Osteocyte (in vitro differentiated cells): ENCODE measurements around the gene UGP2. TPM values are rescaled to one million over a fixed set of nuclear protein-coding genes. Genes with fewer than 3 reads are reported as not detected.

ENCODE experiments used
- DNase-seq: peaks from one replicate; pipeline ENCODE4 v3.0.0; 2021; ENCODE audit warnings: mixed read lengths; ENCODE audit not compliant: unreplicated experiment; ENCODE audit errors: extremely low spot score
- H3K27ac Mint-ChIP-seq: one replicate; pipeline ENCODE4 v1.8.0; 2021; ENCODE audit warnings: mild to moderate bottlenecking, mixed read lengths; ENCODE audit not compliant: unreplicated experiment
- H3K27me3 Mint-ChIP-seq: one replicate; pipeline ENCODE4 v1.8.0; 2021; ENCODE audit warnings: mixed read lengths; ENCODE audit not compliant: unreplicated experiment
- H3K36me3 Mint-ChIP-seq: one replicate; pipeline ENCODE4 v1.8.0; 2021; ENCODE audit warnings: mixed read lengths; ENCODE audit not compliant: unreplicated experiment
- H3K4me1 Mint-ChIP-seq: one replicate; pipeline ENCODE4 v1.8.0; 2021; ENCODE audit warnings: mixed read lengths; ENCODE audit not compliant: unreplicated experiment
- H3K4me3 Mint-ChIP-seq: one replicate; pipeline ENCODE4 v1.8.0; 2021; ENCODE audit warnings: mild to moderate bottlenecking, moderate library complexity, mixed read lengths; ENCODE audit not compliant: unreplicated experiment
- H3K9me3 Mint-ChIP-seq: one replicate; pipeline ENCODE4 v1.8.0; 2021; ENCODE audit warnings: mixed read lengths; ENCODE audit not compliant: unreplicated experiment
- long read RNA-seq: library from polyadenylated mRNA; unstranded; transcript quantifications from one replicate; pipeline ENCODE4 v2.0.0, GENCODE V29; 2021
- total RNA-seq: library from RNA; stranded (reverse); gene quantifications from 2 replicates; pipeline ENCODE4 v1.2.1, GENCODE V29; 2021
- TF ChIP-seq, protein P1 (sequence below): fragments of 200-600 bp; sonication (generic); IDR thresholded peaks from 2 replicates; pipeline ENCODE4 v1.5.0; 2021; ENCODE audit warnings: antibody characterized with exemption, mild to moderate bottlenecking, moderate library complexity

Gene UGP2
- 109 and 112 TPM in 2 replicates for total RNA-seq
- long read RNA-seq, transcript UGP2-202 (10 exons, 2,136 nt), result minor isoform, 140 of 449 reads
- long read RNA-seq, transcript UGP2-203 (10 exons, 1,955 nt), result minor isoform, 5 of 449 reads
- long read RNA-seq, transcript UGP2-201 (10 exons, 2,338 nt), result major isoform, 245 of 449 reads
- long read RNA-seq, partial matches to known transcripts, result 20 of 449 reads
- long read RNA-seq, other reads (novel, unspliced or antisense), result 35 of 449 reads

DNA sequence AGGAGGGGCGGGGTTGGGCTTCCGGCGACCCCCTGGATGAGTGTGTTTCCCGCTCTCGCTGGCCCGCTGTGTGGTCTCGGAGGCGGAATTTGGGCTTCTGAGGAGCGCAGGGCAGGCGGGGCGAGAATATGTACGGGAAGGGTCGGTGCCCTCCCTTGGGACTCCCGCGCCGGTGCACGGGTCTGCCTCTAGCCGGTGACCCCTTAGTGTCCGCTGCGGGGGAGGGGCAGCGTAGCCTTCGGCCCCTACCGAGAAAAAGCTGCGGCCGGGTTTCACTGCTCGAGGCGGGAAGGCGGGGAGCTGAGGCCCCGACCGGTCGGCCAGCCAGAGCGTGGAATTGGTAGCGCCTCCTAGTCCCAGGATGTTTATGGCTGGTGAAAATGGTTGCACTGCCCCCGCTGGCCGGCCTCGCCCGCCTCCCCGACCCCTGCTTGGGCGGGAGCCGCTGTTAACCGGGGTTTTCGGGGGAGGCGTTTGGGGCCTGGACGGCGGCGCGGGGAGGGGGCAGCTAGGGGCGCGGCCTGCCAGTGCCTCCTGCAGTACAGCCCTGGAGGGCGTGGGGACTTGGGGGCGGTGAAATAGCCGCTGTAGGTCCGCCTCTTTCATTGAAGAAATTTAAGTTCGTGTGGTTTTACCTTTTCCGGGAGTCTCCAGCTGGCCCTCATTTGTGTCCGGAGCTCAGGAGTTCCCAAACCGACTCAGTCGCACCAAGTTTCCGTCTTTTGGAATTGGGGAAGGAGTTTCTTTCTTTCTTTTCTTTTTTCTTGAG is at the start of gene UGP2:
Gene UGP2 (plus strand): TSS at position 643 of the 769 bp plus-strand sequence. CDS start 290 bp downstream, outside the sequence.
- H3K27me3 Mint-ChIP-seq, result no peaks in the 10 kb centered on the region
- TF ChIP-seq, protein P1, sequence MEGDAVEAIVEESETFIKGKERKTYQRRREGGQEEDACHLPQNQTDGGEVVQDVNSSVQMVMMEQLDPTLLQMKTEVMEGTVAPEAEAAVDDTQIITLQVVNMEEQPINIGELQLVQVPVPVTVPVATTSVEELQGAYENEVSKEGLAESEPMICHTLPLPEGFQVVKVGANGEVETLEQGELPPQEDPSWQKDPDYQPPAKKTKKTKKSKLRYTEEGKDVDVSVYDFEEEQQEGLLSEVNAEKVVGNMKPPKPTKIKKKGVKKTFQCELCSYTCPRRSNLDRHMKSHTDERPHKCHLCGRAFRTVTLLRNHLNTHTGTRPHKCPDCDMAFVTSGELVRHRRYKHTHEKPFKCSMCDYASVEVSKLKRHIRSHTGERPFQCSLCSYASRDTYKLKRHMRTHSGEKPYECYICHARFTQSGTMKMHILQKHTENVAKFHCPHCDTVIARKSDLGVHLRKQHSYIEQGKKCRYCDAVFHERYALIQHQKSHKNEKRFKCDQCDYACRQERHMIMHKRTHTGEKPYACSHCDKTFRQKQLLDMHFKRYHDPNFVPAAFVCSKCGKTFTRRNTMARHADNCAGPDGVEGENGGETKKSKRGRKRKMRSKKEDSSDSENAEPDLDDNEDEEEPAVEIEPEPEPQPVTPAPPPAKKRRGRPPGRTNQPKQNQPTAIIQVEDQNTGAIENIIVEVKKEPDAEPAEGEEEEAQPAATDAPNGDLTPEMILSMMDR, result peak; percentile 48
- DNase-seq, result peak; percentile 95
- H3K4me3 Mint-ChIP-seq, result peak within 1 kb of the TSS; percentile 93
- peak within 1 kb of the TSS; percentile 98 for H3K27ac Mint-ChIP-seq
- H3K9me3 Mint-ChIP-seq, result no peaks in the 10 kb centered on the region
- no peaks in the 10 kb centered on the region for H3K36me3 Mint-ChIP-seq
- peaks cover 46% of the 10 kb centered on the region for H3K4me1 Mint-ChIP-seq

DNA sequence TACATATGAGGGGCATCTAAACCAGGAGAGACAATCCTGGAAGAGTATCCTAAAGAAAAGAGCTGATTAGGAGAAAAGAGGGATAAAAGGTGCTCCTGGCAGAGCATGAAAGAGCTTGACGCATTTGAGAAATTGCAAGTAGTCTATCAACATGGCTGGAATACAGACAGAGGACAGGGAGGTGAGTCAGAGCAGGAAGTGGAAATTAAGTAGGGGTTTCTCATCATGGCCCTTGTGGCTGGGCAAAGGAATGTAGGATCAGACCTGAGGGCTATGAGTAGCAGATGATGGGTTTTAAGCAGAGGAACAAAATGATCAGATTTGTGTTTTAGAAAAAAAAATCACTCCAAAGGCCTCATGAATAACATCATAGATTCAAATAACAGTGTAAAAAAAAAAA is 49.2 kb upstream of the UGP2 start:
- peak overlapping the region; percentile 76 for H3K27ac Mint-ChIP-seq
- TF ChIP-seq, protein P1, result no peak
- H3K36me3 Mint-ChIP-seq, result no peaks in the 10 kb centered on the region
- H3K4me1 Mint-ChIP-seq, result peaks cover 47% of the 10 kb centered on the region
- H3K27me3 Mint-ChIP-seq, result no peaks in the 10 kb centered on the region
- H3K9me3 Mint-ChIP-seq, result no peaks in the 10 kb centered on the region
- no peak for DNase-seq
- no peak overlapping the region for H3K4me3 Mint-ChIP-seq

DNA sequence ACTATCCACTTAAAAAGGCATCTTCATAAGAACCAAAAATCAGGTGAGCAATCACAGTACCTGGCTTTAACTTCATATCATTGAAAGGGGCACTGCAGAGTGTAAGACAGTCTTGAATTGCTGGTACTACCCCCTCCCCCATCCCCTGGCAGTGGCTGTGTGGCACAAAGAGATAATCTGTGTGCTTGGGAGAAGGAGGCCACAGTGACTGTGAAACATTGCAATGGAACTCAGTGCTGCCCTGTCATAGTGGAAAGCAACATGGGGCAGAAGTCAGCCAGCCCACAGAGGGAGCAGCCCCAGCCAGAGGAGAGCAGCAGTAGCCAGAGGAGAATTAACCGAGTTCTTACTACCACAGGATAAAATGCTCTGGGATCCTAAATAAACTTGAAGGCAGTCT is 45.3 kb upstream of the UGP2 start:
- TF ChIP-seq, protein P1, result no peak
- Mint-ChIP-seq H3K4me3 (no peak overlapping the region), H3K4me1 (peaks cover 15% of the 10 kb centered on the region), H3K36me3 (no peaks in the 10 kb centered on the region), H3K27ac (no peak overlapping the region), H3K9me3 (no peaks in the 10 kb centered on the region), H3K27me3 (no peaks in the 10 kb centered on the region)
- DNase-seq, result no peak

DNA sequence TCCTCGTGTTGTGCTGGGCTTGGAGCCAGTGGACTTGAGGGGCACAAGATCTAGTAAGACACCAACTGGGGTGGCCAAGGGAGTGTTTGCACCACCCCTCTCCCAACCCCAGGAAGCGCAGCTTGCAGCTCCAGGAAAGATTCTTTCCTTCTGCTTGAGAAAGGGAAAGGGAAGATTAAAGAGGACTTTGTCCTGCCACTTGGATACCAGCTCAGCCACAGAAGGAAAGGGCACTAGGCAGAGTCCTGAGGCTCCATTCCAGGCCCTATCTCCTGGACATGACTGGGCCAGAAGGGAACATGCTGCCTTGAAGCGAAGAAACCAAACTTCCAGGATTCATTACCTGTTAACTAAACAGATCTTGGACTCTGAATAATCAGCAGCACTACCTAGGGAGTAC is 44.9 kb upstream of the UGP2 start:
- Mint-ChIP-seq H3K4me1 (peaks cover 13% of the 10 kb centered on the region), H3K27ac (no peak overlapping the region), H3K9me3 (no peaks in the 10 kb centered on the region), H3K27me3 (no peaks in the 10 kb centered on the region), H3K36me3 (no peaks in the 10 kb centered on the region), H3K4me3 (no peak overlapping the region)
- TF ChIP-seq, protein P1, result no peak
- no peak for DNase-seq

DNA sequence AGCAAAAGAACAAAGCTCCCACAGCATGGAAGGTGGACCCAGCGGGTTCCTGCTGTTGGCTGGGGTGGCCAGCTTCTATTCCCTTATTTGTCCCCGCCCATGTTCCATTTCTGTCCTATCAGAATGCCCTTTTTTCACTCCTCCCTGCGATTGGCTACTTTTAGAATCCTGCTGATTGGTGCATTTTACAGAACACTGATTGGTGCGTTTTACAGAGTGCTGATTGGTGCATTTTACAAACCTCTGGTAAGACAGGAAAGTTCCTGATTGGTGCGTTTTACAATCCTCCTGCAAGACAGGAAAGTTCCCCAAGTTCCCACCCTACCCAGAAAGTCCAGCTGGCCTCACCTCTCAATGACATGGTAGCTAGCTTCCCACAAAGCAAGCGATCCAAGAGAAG is 40.2 kb upstream of the UGP2 start:
- TF ChIP-seq, protein P1, result no peak
- H3K27ac Mint-ChIP-seq, result no peak overlapping the region
- no peak overlapping the region for H3K4me3 Mint-ChIP-seq
- H3K4me1 Mint-ChIP-seq, result no peaks in the 10 kb centered on the region
- no peaks in the 10 kb centered on the region for H3K27me3 Mint-ChIP-seq
- H3K9me3 Mint-ChIP-seq, result no peaks in the 10 kb centered on the region
- no peaks in the 10 kb centered on the region for H3K36me3 Mint-ChIP-seq
- DNase-seq, result no peak
